Neuron (in vitro differentiated cells): Measurements from ENCODE around the gene RAB40AL.
"Not testable (repeated sequence)": the region's sequence is repeated elsewhere in the genome, so short reads cannot be mapped to it uniquely, and the experiment has no call there.

ENCODE experiments used
- H2AFZ ChIP-seq: one replicate; pipeline ENCODE4 v1.6.1; 2013; ENCODE audit warnings: low read depth, mild to moderate bottlenecking, inconsistent platforms, low read length, moderate library complexity
- H3K27me3 ChIP-seq: one replicate; pipeline ENCODE4 v1.6.1; 2013; ENCODE audit warnings: low read length; ENCODE audit not compliant: insufficient read depth
- H3K36me3 ChIP-seq: one replicate; pipeline ENCODE4 v1.6.1; 2013; ENCODE audit warnings: low read length; ENCODE audit not compliant: insufficient read depth
- H3K4me1 ChIP-seq: one replicate; pipeline ENCODE4 v1.6.1; 2013; ENCODE audit warnings: low read length; ENCODE audit not compliant: insufficient read depth
- H3K4me3 ChIP-seq: 2 replicates; pipeline ENCODE4 v1.5.1; 2013; ENCODE audit warnings: mild to moderate bottlenecking, low read length, moderate library complexity
- H3K9me3 ChIP-seq: one replicate; pipeline ENCODE4 v1.6.1; 2013; ENCODE audit warnings: low read length

The RAB40AL gene

GRCh38 chrX:102936972-102937371 lies at the start of gene RAB40AL:
Gene RAB40AL, plus strand, starts transcription at chrX:102937272. Its CDS starts 47 bp downstream, at chrX:102937319.
- not testable (repeated sequence) for H2AFZ ChIP-seq, H3K4me1 ChIP-seq, H3K36me3 ChIP-seq, H3K27me3 ChIP-seq, H3K9me3 ChIP-seq, H3K4me3 ChIP-seq

GRCh38 chrX:102887687-102888086 lies 49.4 kb upstream of the RAB40AL start:
- no peak overlapping the region for H3K4me3 ChIP-seq
- H3K4me1 ChIP-seq: no peaks in the 10 kb centered on the region
- no peaks in the 10 kb centered on the region for H3K27me3 ChIP-seq
- no peaks in the 10 kb centered on the region for H3K9me3 ChIP-seq
- H3K36me3 ChIP-seq: peaks cover 2% of the 10 kb centered on the region
- no peak overlapping the region for H2AFZ ChIP-seq

GRCh38 chrX:102892103-102892502 lies 45.0 kb upstream of the RAB40AL start:
- H3K4me3 ChIP-seq: no peak overlapping the region
- no peaks in the 10 kb centered on the region for H3K36me3 ChIP-seq
- H3K4me1 ChIP-seq: no peaks in the 10 kb centered on the region
- H3K27me3 ChIP-seq: no peaks in the 10 kb centered on the region
- no peak overlapping the region for H2AFZ ChIP-seq
- H3K9me3 ChIP-seq: no peaks in the 10 kb centered on the region

GRCh38 chrX:102899940-102900916 lies 36.8 kb upstream of the RAB40AL start:
- Histone ChIP-seq H3K27me3 (no peaks in the 10 kb centered on the region), H3K4me1 (no peaks in the 10 kb centered on the region), H3K4me3 (no peak overlapping the region), H3K36me3 (no peaks in the 10 kb centered on the region), H2AFZ (no peak overlapping the region), H3K9me3 (no peaks in the 10 kb centered on the region)

- Histone ChIP-seq H3K4me3 (no peak overlapping the region), H3K36me3 (peaks cover 8% of the 10 kb centered on the region), H3K27me3 (no peaks in the 10 kb centered on the region), H3K4me1 (no peaks in the 10 kb centered on the region), H3K9me3 (no peaks in the 10 kb centered on the region), H2AFZ (no peak overlapping the region)
Measured at GRCh38 chrX:102902355-102902754, 34.7 kb upstream of the RAB40AL start.

- Histone ChIP-seq H3K4me3 (no peak overlapping the region), H3K36me3 (no peaks in the 10 kb centered on the region), H3K9me3 (no peaks in the 10 kb centered on the region), H2AFZ (no peak overlapping the region), H3K27me3 (no peaks in the 10 kb centered on the region), H3K4me1 (no peaks in the 10 kb centered on the region)
Measured at GRCh38 chrX:102930990-102931756, 5.9 kb upstream of the RAB40AL start.

- H3K36me3 ChIP-seq: no peaks in the 10 kb centered on the region
- no peaks in the 10 kb centered on the region for H3K4me1 ChIP-seq
- H3K4me3 ChIP-seq: no peak overlapping the region
- peaks cover 3% of the 10 kb centered on the region for H3K27me3 ChIP-seq
- H2AFZ ChIP-seq: no peak overlapping the region
- no peaks in the 10 kb centered on the region for H3K9me3 ChIP-seq
Measured at GRCh38 chrX:102934624-102935023, 2.4 kb upstream of the RAB40AL start.

GRCh38 chrX:102950908-102951866 lies 14.1 kb downstream of the RAB40AL start:
- H3K9me3 ChIP-seq: no peaks in the 10 kb centered on the region
- H3K4me1 ChIP-seq: no peaks in the 10 kb centered on the region
- H3K4me3 ChIP-seq: no peak overlapping the region
- H3K36me3 ChIP-seq: no peaks in the 10 kb centered on the region
- H2AFZ ChIP-seq: no peak overlapping the region
- no peaks in the 10 kb centered on the region for H3K27me3 ChIP-seq

- H3K36me3 ChIP-seq: no peaks in the 10 kb centered on the region
Measured at GRCh38 chrX:102957751-102958150, 20.7 kb downstream of the RAB40AL start.

GRCh38 chrX:102958794-102959193 lies 21.7 kb downstream of the RAB40AL start:
- no peak overlapping the region for H3K4me3 ChIP-seq
- no peaks in the 10 kb centered on the region for H3K36me3 ChIP-seq
- no peaks in the 10 kb centered on the region for H3K9me3 ChIP-seq
- H3K27me3 ChIP-seq: no peaks in the 10 kb centered on the region
- H3K4me1 ChIP-seq: no peaks in the 10 kb centered on the region
- H2AFZ ChIP-seq: no peak overlapping the region

More at GRCh38 chrX:102957751-102958150, 20.7 kb downstream of the RAB40AL start:
- Histone ChIP-seq H2AFZ (no peak overlapping the region), H3K4me1 (no peaks in the 10 kb centered on the region), H3K4me3 (no peak overlapping the region), H3K9me3 (no peaks in the 10 kb centered on the region), H3K27me3 (no peaks in the 10 kb centered on the region)

- no peaks in the 10 kb centered on the region for H3K4me1 ChIP-seq
Measured at GRCh38 chrX:102959471-102959870, 22.4 kb downstream of the RAB40AL start.

GRCh38 chrX:102963955-102964354 lies 26.9 kb downstream of the RAB40AL start:
- no peaks in the 10 kb centered on the region for H3K36me3 ChIP-seq
- H3K27me3 ChIP-seq: no peaks in the 10 kb centered on the region
- no peaks in the 10 kb centered on the region for H3K4me1 ChIP-seq
- no peak overlapping the region for H2AFZ ChIP-seq
- no peak overlapping the region for H3K4me3 ChIP-seq
- H3K9me3 ChIP-seq: no peaks in the 10 kb centered on the region

More at GRCh38 chrX:102959471-102959870, 22.4 kb downstream of the RAB40AL start:
- H3K4me3 ChIP-seq: no peak overlapping the region
- H2AFZ ChIP-seq: no peak overlapping the region
- H3K27me3 ChIP-seq: no peaks in the 10 kb centered on the region
- H3K36me3 ChIP-seq: no peaks in the 10 kb centered on the region
- no peaks in the 10 kb centered on the region for H3K9me3 ChIP-seq
